GM18502 (cell line): ENCODE measurements around the gene LCOR.

Source experiments
- ATAC-seq: cut with Tn5 transposase; IDR thresholded peaks from one replicate; pipeline ENCODE4 v1.9.1; 2021; ENCODE audit warnings: mild to moderate bottlenecking; ENCODE audit not compliant: unreplicated experiment, poor library complexity

The LCOR gene

GRCh38 chr10:96978621-96979154 lies 146.6 kb downstream of the LCOR start:
- ATAC-seq: peak; percentile 71

DNA sequence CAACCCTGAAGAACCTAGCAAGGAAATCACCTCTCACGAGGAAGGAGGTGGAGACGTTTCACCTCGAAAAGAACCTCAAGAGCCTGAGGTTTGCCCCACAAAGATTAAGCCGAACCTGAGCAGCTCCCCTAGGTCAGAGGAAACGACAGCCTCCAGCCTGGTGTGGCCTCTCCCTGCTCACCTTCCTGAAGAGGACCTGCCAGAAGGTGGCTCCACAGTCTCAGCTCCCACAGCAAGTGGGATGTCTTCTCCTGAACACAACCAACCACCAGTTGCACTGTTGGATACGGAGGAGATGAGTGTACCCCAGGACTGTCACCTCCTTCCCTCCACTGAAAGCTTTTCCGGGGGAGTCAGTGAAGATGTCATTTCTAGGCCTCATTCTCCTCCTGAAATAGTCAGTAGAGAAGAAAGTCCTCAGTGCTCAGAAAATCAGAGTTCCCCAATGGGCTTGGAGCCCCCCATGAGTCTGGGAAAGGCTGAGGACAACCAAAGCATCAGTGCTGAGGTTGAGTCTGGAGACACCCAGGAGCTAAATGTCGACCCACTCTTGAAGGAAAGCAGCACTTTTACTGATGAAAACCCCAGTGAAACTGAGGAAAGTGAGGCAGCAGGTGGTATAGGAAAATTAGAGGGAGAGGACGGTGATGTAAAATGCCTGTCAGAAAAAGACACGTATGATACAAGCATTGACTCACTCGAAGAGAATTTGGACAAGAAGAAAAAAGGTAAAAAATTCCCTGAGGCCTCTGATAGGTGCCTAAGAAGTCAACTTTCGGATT lies 150.2 kb downstream of the LCOR start:
- ATAC-seq: no peak

- peak; percentile 76 for ATAC-seq
Observed at GRCh38 chr10:96984541-96985131, 152.5 kb downstream of the LCOR start.

DNA sequence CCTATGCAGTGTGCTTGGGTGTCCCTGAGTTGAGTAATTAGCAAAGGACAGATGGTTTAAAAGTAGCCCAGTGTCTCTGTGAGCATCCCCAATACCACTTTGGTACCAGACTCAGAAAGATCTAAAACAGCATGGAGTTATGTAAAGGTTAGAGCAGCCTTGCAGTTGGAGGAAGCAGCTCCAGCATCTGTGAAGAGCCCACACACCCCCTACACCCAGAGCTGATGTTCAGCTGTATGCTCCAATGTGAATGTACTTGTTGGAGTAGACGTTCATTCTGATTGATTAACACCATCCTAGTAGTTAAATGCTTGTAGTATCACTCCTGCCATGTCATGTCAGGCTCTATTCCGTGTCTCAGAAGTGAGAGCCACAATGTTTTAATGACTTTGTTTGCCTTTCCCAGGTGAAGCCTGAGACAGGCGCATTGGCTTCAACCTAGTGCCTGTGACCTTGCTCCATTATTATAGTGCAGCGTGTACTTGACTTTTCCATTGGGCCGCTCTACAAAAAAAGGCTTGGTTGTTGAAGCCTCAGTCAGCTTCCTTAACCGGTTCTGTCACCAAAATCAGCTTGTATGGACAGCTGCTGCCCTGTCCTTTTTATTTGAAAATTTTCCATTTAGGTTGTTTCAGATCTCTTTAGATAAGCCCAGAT lies 154.2 kb downstream of the LCOR start:
- ATAC-seq: no peak

GRCh38 chr10:96987141-96987841 lies 155.2 kb downstream of the LCOR start:
- no peak for ATAC-seq

DNA sequence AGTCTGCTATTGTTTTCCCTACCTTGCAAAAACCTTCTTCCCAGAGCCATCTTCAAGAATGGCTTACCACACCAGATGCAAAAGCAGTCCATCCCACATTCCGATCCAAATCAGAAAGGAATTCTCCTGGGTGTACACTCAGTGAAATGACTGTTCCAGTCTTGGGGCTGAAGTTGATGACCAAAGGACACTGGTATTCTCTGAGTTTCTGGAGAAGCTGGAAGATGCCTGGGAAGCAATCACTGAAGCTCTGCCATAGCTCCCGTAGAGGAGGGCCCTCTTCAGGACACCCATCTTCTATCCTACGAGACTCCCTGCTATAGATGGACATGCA lies 155.7 kb downstream of the LCOR start:
- ATAC-seq: no peak

- no peak for ATAC-seq
Observed at GRCh38 chr10:96988426-96988825, 156.3 kb downstream of the LCOR start.

- peak; percentile 51 for ATAC-seq
Observed at GRCh38 chr10:96991313-96991841, 159.3 kb downstream of the LCOR start.

DNA sequence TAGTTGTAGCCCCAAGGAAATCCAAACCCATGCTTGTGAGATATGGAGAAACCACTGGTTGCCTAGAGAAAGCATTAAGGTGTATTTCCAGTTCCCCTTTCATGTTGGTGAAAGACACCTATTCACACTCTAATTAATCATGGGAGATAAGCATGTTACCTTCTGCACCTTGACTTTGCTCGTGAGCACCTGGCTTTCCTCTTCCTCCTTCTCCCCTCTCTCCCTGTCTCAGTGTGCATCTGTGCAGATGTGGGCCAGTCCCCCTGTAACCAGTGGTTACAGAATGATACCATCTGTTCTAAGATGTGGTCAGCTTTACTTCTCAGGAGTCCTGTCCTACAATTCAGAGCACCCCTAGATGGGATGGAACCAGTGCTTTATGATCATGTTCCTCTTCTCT lies 160.6 kb downstream of the LCOR start:
- ATAC-seq: peak; percentile 61

GRCh38 chr10:96995851-96996250 lies 163.8 kb downstream of the LCOR start:
- no peak for ATAC-seq

DNA sequence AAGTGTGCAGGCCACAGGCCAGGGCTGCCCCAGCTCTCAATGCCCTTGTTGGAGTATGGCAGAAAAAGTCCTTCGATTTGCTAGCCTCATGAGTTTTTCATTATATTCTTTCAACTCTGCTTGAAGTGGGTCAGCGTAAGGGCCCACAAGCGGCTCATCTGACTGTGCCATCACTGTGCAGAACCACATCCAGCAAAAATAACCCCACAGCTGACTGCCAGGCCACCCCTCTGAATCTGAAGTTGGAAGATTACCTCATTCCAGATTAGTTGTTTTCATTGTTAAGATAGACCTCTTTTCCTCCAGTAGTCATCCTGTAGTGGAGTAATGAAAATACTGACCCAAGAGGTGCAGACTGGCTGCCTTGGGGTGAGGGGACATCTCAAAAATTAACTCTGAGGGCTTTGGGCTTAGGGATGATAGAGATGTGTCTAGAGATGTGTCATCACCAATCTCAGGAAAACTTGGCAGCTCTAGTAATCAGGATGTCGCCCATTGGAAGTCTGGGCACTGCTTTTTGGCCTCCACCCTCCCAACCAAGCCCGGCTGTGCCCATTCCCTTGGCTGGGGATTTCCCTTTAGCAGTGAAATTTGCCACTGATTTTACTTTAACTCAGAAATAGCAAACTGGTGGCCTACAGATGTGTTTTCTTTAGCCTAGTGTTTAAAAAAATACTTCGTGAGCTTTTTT lies 164.3 kb downstream of the LCOR start:
- ATAC-seq: no peak

GRCh38 chr10:96998329-96998888 lies 166.3 kb downstream of the LCOR start:
- ATAC-seq: no peak

GRCh38 chr10:96999337-96999736 lies 167.2 kb downstream of the LCOR start:
- ATAC-seq: no peak

- ATAC-seq: no peak
Observed at GRCh38 chr10:96999987-97000386, 167.9 kb downstream of the LCOR start.

DNA sequence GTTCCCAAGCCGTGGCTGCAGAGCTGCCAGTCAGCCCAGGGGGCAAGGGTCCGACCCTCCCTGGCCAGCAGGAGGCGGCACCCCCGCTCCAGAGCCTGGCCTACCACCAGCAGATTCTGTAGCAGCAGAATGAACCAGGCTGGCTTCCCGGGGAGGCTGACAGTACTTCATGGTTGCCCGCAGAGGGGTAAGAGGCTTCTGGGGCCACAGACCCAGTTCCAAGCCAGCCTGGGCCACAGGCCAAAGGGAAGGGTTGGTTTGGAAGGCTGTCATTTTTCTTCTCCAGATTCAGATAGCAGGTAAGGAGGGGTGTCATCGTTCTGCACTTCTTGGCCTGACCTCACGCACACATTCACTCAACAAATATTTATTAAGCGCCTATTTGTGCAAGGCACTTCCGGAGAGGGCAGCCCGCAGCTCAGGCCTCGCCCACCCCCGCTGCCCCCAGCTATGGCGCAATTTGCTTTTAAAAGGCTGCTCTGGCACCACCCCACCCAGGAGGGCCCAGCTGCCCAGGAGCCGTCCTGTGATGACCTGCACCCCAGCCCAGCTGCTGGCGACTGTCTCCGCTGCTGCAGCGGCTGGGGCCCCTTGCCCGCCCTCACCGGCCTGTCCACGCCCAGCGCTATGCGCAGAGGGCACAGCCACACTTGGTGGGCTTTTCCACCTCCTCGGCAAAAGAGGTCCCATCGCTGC lies 168.5 kb downstream of the LCOR start:
- no peak for ATAC-seq

GRCh38 chr10:97001183-97001991 lies 169.3 kb downstream of the LCOR start:
- ATAC-seq: no peak

- no peak for ATAC-seq
Observed at GRCh38 chr10:97002670-97003069, 170.6 kb downstream of the LCOR start.

DNA sequence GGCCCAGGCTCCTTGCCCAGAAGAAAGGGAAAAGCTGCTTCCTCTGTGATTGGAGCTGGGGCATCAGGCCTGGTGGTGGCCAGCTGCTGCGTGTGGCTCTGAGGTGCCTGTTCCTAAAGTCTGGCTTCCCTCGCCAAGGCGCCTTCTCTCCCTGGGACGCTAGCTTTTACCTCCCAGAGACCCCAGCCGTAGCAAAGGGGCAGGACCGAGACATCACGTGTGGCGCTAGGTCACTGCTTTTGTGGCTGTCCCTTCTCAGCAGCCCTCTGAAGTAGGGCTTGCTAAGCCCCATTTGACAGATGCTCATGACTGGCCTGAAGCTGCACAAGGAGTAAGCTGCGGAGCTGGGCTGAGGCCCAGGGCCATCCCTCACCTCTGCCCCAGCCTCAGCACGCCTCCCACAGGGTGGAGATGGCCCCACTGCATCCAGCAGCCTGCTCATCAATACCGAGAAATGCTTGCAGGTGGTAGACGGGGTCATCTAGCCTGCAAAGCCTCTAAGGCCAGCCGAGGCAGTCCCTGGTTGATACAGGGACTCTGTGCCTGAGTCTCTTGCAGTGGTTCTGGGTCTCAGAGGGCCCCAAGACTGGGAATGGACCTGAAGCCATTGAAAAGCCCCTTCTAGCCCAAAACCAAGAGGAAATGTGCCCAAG lies 171.2 kb downstream of the LCOR start:
- no peak for ATAC-seq
